Gastroesophageal sphincter (tissue), 3 donors: Measurements from ENCODE around the gene IDI1.

Experiments
- POLR2A ChIP-seq, 2 donors: fragments of 450-650 bp; IDR thresholded peaks; one replicate each; pipeline ENCODE4 v1.6.1; 2017; ENCODE audit warnings: antibody characterized with exemption in 2 of 2, mild to moderate bottlenecking in 2 of 2, moderate library complexity in 1 of 2
- POLR2AphosphoS5 ChIP-seq: sonication (generic); formaldehyde crosslinking; IDR thresholded peaks from one replicate; pipeline ENCODE4 v1.6.1; 2017; ENCODE audit warnings: antibody characterized with exemption
- TF ChIP-seq, protein P1 (sequence below), 4 experiments: fragments of 200-600 bp in 2 of 4; fragments of 450-650 bp in 2 of 4; sonication (generic) in 1 of 4; IDR thresholded peaks; one replicate each; pipeline ENCODE4 v1.5.1; 2017 to 2019; ENCODE audit warnings: antibody characterized with exemption in 4 of 4, mild to moderate bottlenecking in 2 of 4, moderate library complexity in 2 of 4

DNA sequence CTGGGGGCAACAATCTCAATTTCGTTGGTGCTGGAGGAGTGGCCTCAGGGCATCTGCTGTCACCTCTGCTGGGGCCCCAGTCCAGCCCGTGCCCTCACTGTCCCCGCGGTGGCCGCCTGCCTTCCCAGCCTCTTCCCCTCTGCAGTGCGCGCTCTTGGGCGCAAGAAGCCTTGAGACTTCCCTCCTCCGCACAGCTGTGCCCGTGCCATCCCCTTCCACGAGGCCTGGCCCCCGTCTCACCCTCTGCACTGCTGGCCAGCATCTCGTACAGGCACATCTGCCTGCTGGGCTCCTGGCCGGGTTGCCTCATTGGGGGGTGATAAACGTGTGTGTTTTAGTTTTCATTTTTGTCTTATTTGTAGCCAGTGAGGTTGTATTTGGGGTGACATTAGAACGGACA lies 37.2 kb downstream of the IDI1 start:
- TF ChIP-seq, protein P1, sequence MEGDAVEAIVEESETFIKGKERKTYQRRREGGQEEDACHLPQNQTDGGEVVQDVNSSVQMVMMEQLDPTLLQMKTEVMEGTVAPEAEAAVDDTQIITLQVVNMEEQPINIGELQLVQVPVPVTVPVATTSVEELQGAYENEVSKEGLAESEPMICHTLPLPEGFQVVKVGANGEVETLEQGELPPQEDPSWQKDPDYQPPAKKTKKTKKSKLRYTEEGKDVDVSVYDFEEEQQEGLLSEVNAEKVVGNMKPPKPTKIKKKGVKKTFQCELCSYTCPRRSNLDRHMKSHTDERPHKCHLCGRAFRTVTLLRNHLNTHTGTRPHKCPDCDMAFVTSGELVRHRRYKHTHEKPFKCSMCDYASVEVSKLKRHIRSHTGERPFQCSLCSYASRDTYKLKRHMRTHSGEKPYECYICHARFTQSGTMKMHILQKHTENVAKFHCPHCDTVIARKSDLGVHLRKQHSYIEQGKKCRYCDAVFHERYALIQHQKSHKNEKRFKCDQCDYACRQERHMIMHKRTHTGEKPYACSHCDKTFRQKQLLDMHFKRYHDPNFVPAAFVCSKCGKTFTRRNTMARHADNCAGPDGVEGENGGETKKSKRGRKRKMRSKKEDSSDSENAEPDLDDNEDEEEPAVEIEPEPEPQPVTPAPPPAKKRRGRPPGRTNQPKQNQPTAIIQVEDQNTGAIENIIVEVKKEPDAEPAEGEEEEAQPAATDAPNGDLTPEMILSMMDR (IDR thresholded peaks at IDR 0.05): no peak
- TF ChIP-seq POLR2AphosphoS5: no peak
- TF ChIP-seq POLR2A (IDR thresholded peaks at IDR 0.05): no peak
